Activated naive CD4-positive, alpha-beta T cell treated with anti-CD3 and anti-CD28 coated beads, Interleukin-2, amount 10 ng/mL, durations not matched to agents 7 days and 5 days (primary cell): ENCODE results near the gene ZNF892.
"Not testable (repeated sequence)": the region's sequence is repeated elsewhere in the genome, so short reads cannot be mapped to it uniquely, and the experiment has no call there.

ENCODE experiments used
- CTCF ChIA-PET: fragments of 350-600 bp; sonication (Branson Sonifier 250); formaldehyde crosslinking; loops from one replicate; lab custom pipeline; 2021; ENCODE audit warnings: antibody characterized with exemption; lab: Charles Lee
- DNase-seq: peaks from one replicate; pipeline ENCODE4 v3.0.0-alpha.2; 2020
- H3K27ac Mint-ChIP-seq: one replicate; pipeline ENCODE4 v1.8.0; 2021; ENCODE audit warnings: mild to moderate bottlenecking, moderate library complexity, mixed read lengths
- H3K27me3 Mint-ChIP-seq: one replicate; pipeline ENCODE4 v1.8.0; 2021; ENCODE audit warnings: mild to moderate bottlenecking, mixed read lengths
- H3K36me3 Mint-ChIP-seq: one replicate; pipeline ENCODE4 v1.8.0; 2021; ENCODE audit warnings: mixed read lengths
- H3K4me1 Mint-ChIP-seq: one replicate; pipeline ENCODE4 v1.8.0; 2021; ENCODE audit warnings: mixed read lengths
- H3K4me3 Mint-ChIP-seq: one replicate; pipeline ENCODE4 v1.8.0; 2021; ENCODE audit warnings: mild to moderate bottlenecking, moderate library complexity, mixed read lengths
- H3K9me3 Mint-ChIP-seq: one replicate; pipeline ENCODE4 v1.8.0; 2021; ENCODE audit warnings: mixed read lengths

The ZNF892 gene

DNA sequence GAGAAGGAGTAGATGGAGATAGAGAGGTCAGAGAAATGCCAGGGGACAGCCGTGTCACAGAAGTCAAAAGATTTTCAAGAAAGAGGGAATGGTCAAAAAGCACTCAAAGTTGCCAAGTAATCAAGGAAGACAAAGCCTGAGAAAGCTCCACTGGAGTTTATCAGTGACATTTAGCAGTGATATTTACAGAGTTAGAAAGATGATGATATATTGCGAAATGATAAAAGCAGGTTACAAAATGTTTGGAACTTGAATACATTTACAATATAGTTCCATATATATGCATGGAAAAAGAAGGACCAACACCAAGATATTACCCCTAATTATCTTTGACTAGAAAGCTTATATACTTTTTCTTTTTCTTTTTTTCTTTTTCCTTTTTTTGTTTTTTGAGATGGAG, 21.3 kb upstream of the ZNF892 start:
- Mint-ChIP-seq H3K4me1 (no peaks in the 10 kb centered on the region), H3K27ac (no peak overlapping the region), H3K4me3 (no peak overlapping the region), H3K36me3 (peaks cover 29% of the 10 kb centered on the region), H3K27me3 (peaks cover 5% of the 10 kb centered on the region), H3K9me3 (peaks cover 36% of the 10 kb centered on the region)
- CTCF ChIA-PET = interaction anchor here (1.0 kb wide), 1 partner anchor 45 kb away, joined by 3 read pairs; no protein-coding TSS in a partner anchor
- no peak for DNase-seq

DNA sequence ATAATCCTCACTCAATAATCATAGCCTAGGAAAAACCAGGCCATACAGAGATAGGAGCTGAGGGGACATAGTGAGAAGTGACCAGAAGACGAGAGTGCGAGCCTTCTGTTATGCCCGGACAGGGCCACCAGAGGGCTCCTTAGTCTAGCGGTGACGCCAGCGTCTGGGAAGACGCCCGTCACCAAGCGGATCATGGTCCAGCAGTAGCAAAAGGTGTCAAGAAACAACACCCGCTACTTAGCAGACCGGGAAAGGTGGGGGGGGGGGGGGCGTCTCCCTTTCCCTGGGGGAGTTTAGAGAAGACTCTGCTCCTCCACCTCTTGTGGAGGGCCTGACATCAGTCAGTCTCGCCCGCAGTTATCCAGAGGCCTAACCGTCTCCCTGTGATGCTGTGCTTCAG, 14.4 kb upstream of the ZNF892 start:
- H3K36me3 Mint-ChIP-seq, H3K4me3 Mint-ChIP-seq, H3K9me3 Mint-ChIP-seq, H3K4me1 Mint-ChIP-seq, CTCF ChIA-PET, H3K27ac Mint-ChIP-seq: not testable (repeated sequence)
- DNase-seq = peak; percentile 57
- H3K27me3 Mint-ChIP-seq = peaks cover 12% of the 10 kb centered on the region

DNA sequence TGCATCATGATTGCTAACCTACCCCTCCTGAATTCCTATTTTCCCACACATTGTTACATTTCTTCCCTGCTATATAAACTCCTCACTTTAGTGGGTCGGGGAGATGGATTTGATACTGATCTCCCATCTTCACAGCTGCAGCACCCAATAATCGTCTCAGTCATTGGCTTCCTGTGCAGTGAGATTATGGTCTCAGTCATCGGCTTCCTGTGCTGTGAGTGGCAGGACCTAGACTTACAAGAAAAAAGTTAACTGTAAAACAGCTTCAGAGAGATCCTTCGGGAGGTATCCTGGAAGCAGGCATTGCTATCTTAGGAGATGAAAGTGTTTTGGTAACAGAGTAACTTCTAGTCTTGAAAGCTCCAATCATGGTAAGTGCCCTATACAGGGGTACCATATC, 3.4 kb upstream of the ZNF892 start:
- Mint-ChIP-seq H3K4me1 (peaks cover 19% of the 10 kb centered on the region), H3K36me3 (peaks cover 5% of the 10 kb centered on the region), H3K9me3 (peaks cover 12% of the 10 kb centered on the region), H3K4me3 (no peak overlapping the region), H3K27me3 (peaks cover 5% of the 10 kb centered on the region), H3K27ac (no peak overlapping the region)
- CTCF ChIA-PET = no interaction called here
- no peak for DNase-seq

DNA sequence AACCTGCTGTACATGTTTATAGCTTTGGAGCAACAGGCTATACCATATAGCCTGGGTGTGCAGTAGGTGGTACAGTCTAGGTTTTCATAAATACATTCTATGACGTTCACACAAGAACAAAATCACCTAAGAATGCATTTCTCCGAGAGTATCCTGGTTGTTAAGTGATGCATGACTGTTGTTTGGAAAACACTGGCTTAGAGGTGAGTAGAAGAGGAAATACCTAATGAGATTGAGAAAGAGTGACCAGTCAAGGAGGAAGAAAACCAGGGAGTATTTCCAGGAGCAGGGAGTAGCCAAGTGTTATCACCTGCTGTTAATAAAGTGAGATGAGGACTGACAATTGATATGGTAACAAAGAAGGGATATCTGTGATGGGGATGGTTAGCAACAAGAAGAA, 2.9 kb upstream of the ZNF892 start:
- Mint-ChIP-seq H3K36me3 (peaks cover 10% of the 10 kb centered on the region), H3K9me3 (peaks cover 17% of the 10 kb centered on the region), H3K27ac (no peak overlapping the region), H3K4me3 (no peak overlapping the region), H3K4me1 (peaks cover 19% of the 10 kb centered on the region), H3K27me3 (no peaks in the 10 kb centered on the region)
- CTCF ChIA-PET = no interaction called here
- no peak for DNase-seq

DNA sequence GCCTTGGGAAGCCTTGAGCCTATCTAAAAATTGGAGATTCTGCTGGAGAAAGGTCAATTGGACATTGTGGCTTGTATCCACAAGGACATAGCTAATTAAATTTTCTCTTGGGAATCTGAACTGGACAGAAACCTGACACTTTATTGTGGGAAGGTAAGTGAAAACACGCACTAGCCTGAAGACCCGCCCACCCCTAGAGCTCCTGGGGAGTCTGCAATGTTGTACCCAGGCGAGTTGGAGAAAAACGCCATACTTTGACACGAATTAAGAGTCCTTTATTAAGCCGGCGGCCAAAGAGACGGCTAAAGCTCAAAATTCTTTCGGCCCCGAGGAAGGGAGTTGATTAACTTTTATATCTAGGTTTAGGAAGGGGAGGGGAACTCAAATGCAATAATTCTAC, 1.2 kb upstream of the ZNF892 start:
- no peak for DNase-seq
- Mint-ChIP-seq H3K4me1 (peaks cover 19% of the 10 kb centered on the region), H3K9me3 (peaks cover 24% of the 10 kb centered on the region), H3K36me3 (peaks cover 20% of the 10 kb centered on the region), H3K27me3 (no peaks in the 10 kb centered on the region), H3K27ac (no peak overlapping the region), H3K4me3 (peak overlapping the region; percentile 88)
- CTCF ChIA-PET = interaction anchor here (1.5 kb wide), 2 partner anchors 130 to 182 kb away, joined by 3 to 4 read pairs; no protein-coding TSS in a partner anchor

DNA sequence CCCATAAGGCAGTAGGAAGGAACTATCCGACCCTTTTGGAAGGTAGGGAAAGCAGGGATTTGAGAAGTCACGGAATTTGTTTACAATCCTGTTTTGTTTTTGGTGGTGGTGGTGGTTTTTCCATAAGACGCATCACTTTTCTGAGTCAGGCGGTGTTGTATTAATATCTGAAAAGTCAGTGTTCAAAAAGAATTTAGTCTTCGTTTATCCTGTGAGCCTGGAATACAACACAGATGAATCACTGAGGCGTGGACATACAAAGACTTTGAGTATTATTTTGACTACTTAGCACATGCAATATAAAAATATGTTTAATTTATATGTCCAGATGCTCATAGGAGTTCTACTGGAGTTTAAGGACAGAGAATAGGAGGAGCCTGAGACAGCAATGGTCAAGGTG, 785 bp downstream of the ZNF892 start:
- peak overlapping the region; percentile 88 for H3K4me3 Mint-ChIP-seq
- peaks cover 19% of the 10 kb centered on the region for H3K4me1 Mint-ChIP-seq
- CTCF ChIA-PET = no interaction called here
- H3K9me3 Mint-ChIP-seq = peaks cover 38% of the 10 kb centered on the region
- H3K36me3 Mint-ChIP-seq = peaks cover 36% of the 10 kb centered on the region
- no peak for DNase-seq
- no peaks in the 10 kb centered on the region for H3K27me3 Mint-ChIP-seq
- no peak overlapping the region for H3K27ac Mint-ChIP-seq

DNA sequence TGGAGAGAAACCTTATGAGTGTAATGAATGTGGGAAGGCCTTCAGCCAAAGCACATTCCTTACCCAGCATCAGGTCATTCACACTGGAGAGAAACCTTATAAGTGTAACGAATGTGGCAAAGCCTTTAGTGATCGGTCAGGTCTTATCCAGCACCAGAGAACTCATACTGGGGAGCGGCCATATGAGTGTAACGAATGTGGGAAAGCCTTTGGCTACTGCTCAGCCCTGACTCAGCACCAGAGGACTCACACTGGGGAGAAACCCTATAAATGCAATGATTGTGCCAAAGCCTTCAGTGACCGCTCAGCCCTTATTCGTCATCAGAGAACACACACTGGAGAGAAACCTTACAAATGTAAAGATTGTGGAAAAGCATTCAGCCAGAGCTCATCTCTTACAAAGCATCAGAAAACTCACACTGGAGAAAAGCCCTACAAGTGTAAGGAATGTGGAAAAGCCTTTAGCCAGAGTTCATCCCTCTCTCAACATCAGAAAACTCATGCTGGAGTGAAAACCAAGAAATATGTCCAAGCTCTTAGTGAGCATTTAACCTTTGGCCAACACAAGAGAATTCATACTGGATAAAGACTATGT, 7.8 kb downstream of the ZNF892 start:
- Mint-ChIP-seq H3K27ac (no peak overlapping the region), H3K36me3 (peaks cover 70% of the 10 kb centered on the region), H3K9me3 (peaks cover 85% of the 10 kb centered on the region), H3K4me1 (no peaks in the 10 kb centered on the region), H3K4me3 (no peak overlapping the region), H3K27me3 (no peaks in the 10 kb centered on the region)
- no peak for DNase-seq
- CTCF ChIA-PET = no interaction called here

DNA sequence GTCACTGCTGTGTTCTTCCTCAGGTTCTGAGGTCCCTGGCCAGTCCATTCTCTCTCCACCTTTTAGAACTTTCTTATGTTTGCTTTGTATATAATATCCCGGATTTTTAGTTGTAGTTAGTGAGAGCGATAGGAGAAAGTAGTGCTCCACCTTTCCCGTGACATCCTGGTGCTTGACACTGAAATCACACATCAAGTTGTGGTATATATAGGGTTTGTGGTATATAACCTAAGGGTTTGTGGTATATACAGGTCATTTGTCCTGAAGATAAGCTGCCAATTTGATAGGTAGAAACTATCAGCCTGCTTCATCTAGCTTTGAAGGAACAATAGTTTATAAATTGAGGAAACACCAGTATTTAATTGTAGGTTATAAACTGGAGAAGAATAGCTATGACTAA, 13.1 kb downstream of the ZNF892 start:
- CTCF ChIA-PET = interaction anchor here (1.4 kb wide), 1 partner anchor 12 kb away, joined by 4 read pairs; no protein-coding TSS in a partner anchor
- H3K9me3 Mint-ChIP-seq = peaks cover 74% of the 10 kb centered on the region

DNA sequence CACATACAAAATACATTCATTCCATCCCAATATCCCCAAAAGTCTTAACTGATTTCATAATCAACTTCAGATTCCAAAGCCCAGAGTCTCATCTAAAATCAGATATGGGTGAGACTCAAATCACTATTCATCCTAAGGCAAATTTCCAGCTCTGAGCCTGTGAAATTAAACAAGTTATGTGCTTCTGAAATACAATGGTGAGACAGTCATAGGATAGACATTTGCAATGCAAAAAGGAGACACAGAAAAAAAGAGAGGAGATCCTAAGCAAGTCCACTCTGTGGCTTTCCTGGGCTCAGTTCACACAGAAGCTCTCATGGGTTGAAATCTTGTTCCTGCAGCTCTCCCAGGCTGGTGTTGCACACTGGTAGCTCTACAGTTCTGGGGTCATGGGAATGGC, 18.3 kb downstream of the ZNF892 start:
- CTCF ChIA-PET = no interaction called here
- Mint-ChIP-seq H3K4me3 (no peak overlapping the region), H3K27ac (no peak overlapping the region), H3K27me3 (no peaks in the 10 kb centered on the region), H3K4me1 (no peaks in the 10 kb centered on the region), H3K36me3 (no peaks in the 10 kb centered on the region), H3K9me3 (peaks cover 40% of the 10 kb centered on the region)
- no peak for DNase-seq

More for the DNA sequence above, 13.1 kb downstream of the ZNF892 start:
- H3K4me3 Mint-ChIP-seq = no peak overlapping the region
- no peak overlapping the region for H3K27ac Mint-ChIP-seq
- peaks cover 25% of the 10 kb centered on the region for H3K36me3 Mint-ChIP-seq
- no peak for DNase-seq
- no peaks in the 10 kb centered on the region for H3K27me3 Mint-ChIP-seq
- no peaks in the 10 kb centered on the region for H3K4me1 Mint-ChIP-seq

DNA sequence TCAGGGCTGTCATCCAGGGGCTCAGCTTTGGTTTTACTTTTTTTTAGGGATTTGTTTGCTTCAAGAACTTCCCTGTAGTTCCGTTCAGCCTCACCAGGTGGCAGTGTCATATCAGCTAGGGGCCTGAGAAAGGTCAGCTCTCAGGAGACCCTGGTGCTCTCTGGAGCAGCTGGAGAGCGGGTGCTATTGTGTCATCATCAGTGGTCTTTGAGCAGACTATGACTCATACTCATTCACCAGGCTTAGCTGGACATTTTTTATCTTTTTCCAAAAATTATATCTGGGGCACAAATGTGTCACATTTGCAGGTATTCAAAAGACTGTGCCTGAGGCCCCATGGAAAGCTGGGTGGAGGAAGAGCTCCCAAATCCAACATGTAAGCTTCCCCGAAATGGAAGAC, 24.4 kb downstream of the ZNF892 start:
- CTCF ChIA-PET = interaction anchor here (0.8 to 2.0 kb wide), 6 partner anchors 8 to 85 kb away, joined by 3 to 5 read pairs (median 4); no protein-coding TSS in a partner anchor
- no peaks in the 10 kb centered on the region for H3K27me3 Mint-ChIP-seq
- DNase-seq = peak; percentile 49

DNA sequence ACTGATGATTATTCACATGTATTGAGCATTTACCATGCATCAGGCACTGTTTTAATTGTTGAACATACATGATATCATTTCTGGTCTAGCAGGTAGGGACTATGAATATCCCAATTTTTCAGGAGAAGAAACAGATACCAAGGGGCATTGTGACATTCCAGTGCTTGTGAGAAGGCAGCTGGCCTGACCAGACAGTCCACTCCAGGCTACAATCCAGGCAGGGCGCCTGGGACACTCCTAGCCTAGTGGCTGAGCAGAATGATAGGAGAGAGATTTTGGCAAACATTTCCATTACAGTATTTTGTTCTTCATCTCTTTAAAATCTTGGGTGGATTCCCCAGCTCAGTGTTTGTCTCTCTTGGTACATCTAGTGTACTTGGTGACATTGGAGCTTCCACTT, 24.9 kb downstream of the ZNF892 start:
- no peak overlapping the region for H3K4me3 Mint-ChIP-seq
- no peaks in the 10 kb centered on the region for H3K36me3 Mint-ChIP-seq
- no peak overlapping the region for H3K27ac Mint-ChIP-seq
- no peaks in the 10 kb centered on the region for H3K4me1 Mint-ChIP-seq
- DNase-seq = no peak
- H3K9me3 Mint-ChIP-seq = peaks cover 11% of the 10 kb centered on the region
- CTCF ChIA-PET = interaction anchor here (1.0 to 2.0 kb wide), 5 partner anchors 8 to 84 kb away, joined by 3 to 5 read pairs (median 4); no protein-coding TSS in a partner anchor
- H3K27me3 Mint-ChIP-seq = no peaks in the 10 kb centered on the region

More for the DNA sequence above, 24.4 kb downstream of the ZNF892 start:
- H3K9me3 Mint-ChIP-seq = peaks cover 11% of the 10 kb centered on the region
- no peaks in the 10 kb centered on the region for H3K36me3 Mint-ChIP-seq
- no peak overlapping the region for H3K27ac Mint-ChIP-seq
- H3K4me3 Mint-ChIP-seq = no peak overlapping the region
- no peaks in the 10 kb centered on the region for H3K4me1 Mint-ChIP-seq

DNA sequence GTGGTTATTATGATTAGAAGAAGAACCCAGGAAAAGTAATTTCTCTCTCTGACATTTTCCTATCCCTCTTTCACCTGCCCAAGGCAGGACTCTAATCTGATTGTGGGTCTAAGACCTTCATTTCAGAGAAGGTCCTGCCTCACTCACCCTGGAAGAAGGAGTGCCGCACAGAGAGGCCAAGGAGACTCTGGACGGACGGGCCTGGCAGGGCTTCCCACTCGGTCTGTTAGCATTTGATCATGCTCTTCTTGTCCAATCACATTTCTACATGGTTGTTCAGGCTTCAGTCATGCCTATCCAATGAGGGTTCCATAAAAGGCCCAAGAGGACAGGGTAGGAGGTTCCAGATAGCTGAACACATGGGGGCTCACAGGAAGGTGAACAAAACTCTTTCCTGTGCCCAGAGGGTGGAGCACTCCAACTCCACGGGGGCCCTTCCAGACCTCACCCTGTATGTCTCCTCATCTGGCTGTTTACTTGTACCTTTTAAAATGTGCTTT, 27.0 kb downstream of the ZNF892 start:
- CTCF ChIA-PET = no interaction called here
- Mint-ChIP-seq H3K4me1 (no peaks in the 10 kb centered on the region), H3K27me3 (no peaks in the 10 kb centered on the region), H3K36me3 (no peaks in the 10 kb centered on the region), H3K4me3 (no peak overlapping the region), H3K27ac (no peak overlapping the region), H3K9me3 (peaks cover 20% of the 10 kb centered on the region)
- no peak for DNase-seq

DNA sequence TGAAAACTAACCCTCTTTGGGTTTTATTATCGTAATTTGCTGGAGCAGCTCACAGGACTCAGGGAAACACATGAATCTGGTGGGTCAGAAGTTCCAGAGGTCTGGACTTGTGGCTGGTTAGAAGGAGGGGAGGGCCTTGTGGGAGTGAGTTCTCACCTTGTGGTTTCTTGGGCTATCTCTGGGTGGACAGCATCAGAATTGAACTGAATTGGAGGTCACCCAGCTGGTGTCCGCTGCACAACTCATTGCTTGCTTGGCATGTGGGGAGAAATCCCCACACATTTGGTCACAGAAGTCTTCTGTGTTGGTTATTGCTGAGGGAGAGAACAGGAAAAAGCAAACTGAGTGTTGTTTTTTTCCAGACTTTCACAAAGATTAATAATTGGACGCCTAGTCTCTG, 27.5 kb downstream of the ZNF892 start:
- H3K27me3 Mint-ChIP-seq = no peaks in the 10 kb centered on the region
- H3K9me3 Mint-ChIP-seq = peaks cover 20% of the 10 kb centered on the region
- H3K36me3 Mint-ChIP-seq = no peaks in the 10 kb centered on the region
- no peak for DNase-seq
- no peak overlapping the region for H3K27ac Mint-ChIP-seq
- CTCF ChIA-PET = no interaction called here
- H3K4me3 Mint-ChIP-seq = no peak overlapping the region
- H3K4me1 Mint-ChIP-seq = no peaks in the 10 kb centered on the region

DNA sequence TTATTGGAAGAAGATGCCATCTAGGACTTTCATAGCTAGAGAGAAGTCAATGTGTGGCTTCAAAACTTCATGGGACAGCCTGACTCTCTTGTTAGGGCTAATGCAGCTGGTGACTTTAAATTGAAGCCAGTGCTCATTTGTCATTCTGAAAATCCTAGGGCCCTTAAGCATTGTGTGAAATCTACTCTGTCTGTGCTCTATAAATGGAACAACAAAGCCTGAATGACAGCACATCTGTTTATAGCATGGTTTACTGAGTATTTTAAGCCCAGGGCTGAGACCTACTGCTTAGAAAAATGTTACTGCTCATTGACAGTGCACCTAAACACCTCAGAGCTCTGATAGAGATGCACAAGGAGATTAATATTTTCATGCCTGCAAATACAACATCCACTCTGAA, 30.8 kb downstream of the ZNF892 start:
- CTCF ChIA-PET = no interaction called here
- H3K27ac Mint-ChIP-seq = no peak overlapping the region
- H3K4me1 Mint-ChIP-seq = no peaks in the 10 kb centered on the region
- H3K9me3 Mint-ChIP-seq = peaks cover 34% of the 10 kb centered on the region
- H3K36me3 Mint-ChIP-seq = no peaks in the 10 kb centered on the region
- no peaks in the 10 kb centered on the region for H3K27me3 Mint-ChIP-seq
- H3K4me3 Mint-ChIP-seq = no peak overlapping the region
- DNase-seq = no peak

DNA sequence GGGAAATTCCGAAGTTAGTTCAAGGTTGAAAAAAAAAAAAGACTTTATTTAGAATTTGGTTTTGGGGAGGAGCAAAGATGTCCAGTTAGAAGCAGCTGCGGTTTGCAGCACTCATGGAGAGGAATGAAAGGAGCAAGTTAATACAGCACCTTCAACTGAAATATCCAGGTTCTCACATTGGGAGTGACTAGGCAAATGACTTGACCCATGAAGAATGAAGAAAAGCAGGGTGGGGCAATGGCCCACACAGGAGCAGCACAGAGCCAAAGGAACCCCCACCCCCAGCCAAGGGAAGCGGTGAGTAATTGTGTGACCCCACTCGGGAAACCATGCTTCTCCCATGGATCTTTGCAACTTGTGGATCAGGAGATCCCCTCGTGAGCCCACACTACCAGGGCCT, 32.8 kb downstream of the ZNF892 start:
- H3K4me1 Mint-ChIP-seq = no peaks in the 10 kb centered on the region
- H3K4me3 Mint-ChIP-seq = no peak overlapping the region
- H3K27ac Mint-ChIP-seq = no peak overlapping the region
- H3K9me3 Mint-ChIP-seq = peaks cover 38% of the 10 kb centered on the region
- H3K27me3 Mint-ChIP-seq = no peaks in the 10 kb centered on the region
- DNase-seq = no peak
- no peaks in the 10 kb centered on the region for H3K36me3 Mint-ChIP-seq
- CTCF ChIA-PET = no interaction called here
